Stimulated activated CD4-positive, alpha-beta T cell treated with anti-CD3 and anti-CD28 coated beads, Interleukin-15, amount 100 ng/mL, for 48 hours (primary cell): Measurements from ENCODE around the gene TECPR2.

ENCODE experiments used
- DNase-seq, 2 donors: peaks; one replicate each; pipeline ENCODE4 v3.0.0-alpha.2; 2020; ENCODE audit warnings: low read depth in 2 of 2

The TECPR2 gene

DNA sequence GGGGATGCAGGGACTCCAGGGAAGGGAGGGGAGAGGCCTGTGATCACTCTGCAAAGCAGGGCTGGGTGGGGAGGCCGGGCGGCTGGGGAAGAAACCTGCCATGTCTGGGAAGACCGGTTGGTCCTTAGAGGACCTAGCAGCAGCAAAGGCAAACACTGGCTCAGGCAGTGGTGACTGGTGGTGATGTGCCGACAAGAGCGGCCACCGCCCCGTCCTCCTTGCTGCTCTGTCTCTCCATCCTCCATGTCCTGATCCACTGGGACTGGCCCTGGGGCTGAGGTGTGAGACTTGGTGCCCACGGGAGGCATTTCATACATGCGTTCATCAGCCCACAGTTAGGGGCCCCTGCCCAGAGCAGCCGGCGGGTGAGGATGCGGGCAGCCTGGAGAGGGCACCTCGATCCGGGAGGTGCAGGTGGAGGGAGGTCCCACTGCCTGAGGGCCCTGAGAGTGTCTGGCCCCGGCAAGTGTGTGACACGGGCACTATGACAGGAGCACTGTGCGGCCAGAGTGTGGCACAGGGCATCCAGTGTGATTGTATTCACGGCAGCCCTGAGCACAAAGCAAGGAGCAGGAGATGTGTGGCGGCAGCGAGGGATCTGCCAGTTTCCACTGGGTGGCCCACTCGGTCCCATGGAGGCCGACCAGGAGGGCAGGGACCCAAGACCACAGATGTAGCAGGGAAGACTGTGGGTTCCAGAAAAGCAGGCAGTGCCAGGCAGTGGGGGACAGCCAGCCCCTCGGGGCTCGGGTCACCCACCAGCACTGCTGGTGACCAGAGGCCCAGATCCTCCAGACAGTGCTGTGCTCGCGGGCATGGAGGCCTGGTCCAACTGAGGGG is 133.0 kb downstream of the TECPR2 start:
- no peak for DNase-seq

DNA sequence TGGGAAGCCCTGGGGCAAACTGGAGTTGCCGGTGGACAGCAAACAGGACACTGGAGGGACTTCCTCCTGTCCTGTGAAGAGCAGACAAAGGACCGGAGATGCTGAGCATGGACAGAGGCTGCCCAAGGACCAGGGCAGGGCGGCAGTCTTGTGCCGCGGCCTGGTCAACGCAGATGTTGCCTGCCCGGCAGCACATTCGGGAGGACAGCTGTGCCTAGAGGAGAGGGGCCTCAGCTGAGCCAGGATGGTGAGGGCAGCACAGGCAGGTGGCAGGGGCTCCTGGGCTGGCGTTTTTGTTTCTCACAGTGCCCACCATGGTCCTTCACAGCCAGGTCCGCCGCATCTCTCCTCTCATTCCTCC is 133.6 kb downstream of the TECPR2 start:
- no peak for DNase-seq

DNA sequence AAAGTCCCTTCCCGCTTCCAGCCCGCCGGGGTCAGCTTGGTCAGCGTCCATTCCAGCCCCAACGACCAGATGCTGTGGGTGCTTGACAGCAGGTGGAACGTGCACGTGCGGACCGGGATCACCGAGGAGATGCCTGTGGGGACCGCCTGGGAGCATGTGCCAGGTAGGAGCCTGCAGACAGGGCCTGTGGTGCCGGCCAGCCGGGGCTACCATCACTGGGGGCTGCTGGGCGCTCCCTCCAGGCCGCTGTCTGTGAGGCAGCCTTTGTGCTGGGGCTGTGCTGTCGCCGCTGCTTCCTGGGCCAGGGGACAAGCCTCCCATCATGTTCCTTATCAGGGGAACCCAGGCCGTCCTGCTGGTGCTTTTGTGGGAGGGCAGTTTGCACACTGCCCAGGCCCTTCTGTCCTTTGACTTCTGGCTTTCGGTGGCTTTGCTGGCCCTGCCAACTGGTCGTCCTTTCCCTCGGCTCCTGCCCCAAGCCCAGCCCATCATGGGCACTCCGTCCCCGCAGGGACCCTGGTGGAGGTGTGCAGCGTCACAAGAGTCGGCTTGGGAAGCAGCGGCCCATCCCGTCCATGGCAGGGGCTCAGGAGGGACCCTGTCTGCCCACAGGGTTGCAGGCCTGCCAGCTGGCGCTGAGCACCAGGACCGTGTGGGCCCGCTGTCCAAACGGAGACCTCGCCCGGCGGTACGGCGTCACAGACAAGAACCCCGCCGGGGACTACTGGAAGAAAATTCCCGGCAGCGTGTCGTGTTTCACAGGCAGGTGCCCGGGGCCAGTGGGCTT is 134.4 kb downstream of the TECPR2 start:
- no peak for DNase-seq

DNA sequence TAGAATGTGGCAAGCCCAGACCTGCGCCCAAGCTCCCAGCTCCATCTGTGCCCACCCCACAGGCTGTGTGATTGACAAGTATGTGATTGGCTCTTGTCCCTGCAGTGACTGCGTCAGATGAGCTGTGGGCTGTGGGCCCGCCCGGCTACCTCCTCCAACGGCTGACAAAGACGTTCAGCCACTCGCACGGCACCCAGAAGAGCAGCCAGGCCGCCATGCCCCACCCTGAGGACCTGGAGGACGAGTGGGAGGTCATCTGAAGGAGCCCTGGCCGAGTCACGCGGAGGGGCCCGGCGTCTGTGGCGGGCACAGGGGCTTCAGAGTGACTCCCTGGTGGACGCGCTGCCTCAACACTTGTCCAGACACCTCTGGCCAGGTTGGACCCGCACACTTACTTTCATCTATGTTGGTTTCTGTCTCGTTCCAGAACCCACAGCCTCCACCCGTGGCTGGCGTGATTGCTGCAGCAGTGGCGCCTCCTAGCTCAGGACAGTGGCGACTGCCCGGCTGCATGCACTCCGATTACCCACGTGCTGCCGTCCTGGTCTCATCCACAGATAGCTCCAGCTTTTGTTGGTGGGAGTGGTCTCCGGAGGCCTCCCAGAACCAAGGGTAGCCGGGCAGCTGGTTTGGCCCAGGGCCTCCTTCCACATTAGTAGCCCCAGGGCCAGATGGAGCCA is 135.4 kb downstream of the TECPR2 start:
- no peak for DNase-seq

DNA sequence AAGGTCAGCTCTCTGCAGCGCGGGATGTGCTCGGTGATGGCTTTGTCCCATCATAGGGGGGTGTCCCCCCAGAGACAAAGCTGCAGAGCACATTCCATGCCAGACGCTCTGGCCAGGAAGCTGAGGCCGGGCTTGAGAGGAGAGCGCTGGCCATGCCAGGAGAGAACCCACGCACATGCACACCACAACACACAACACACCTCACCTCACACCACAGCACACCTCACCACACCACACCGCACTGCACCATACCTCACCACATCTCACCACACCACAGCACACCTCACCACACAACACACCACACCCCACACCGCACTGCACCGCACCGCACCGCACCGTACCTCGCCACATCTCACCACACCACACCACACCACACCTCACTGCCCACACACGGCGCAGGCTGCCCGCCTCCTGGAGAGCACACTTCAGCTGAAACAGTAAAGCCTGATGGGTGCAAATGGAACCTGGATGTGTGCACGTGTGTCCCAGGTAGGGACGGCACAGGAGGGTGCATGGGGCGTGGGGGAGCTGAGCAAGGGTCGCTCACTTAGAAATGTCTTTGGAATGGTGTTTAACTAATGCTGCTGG is 136.0 kb downstream of the TECPR2 start:
- no peak for DNase-seq

DNA sequence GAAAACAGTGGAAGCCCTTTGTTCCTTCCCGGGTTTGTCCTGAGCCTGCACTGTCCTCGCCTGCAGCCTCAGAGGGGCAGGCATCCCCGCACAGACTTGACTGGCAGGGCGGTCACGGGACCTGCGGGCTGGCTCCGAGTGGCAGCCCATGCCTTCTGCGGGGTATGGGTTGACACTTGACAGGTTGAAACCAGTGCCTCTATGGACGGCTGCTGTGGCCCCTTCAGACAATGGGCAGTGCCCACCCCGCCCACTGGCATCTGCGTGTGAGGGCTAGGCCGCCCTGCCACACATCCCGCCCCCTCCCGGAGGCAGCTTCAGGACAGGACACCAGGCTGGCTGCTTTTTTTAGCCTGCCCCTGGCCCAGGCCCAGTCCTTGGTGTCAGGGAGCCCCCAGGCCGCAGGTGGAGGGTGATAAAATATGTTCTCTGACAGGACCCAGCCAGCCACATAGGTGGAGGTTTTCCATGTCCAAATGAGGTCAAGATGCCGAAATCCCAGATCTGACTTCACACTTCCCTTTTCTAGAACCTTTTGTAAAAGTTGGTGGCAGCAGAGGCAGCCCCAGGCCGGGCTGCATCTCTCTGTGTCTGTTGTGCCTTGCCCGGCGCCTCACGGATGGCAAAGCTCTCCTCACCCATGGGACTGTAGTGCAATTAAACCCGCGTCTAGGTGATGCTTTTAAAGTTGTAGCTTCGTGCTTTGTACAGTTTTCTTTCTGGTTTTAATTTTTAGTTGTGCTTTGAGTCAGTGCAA is 136.8 kb downstream of the TECPR2 start:
- no peak for DNase-seq

DNA sequence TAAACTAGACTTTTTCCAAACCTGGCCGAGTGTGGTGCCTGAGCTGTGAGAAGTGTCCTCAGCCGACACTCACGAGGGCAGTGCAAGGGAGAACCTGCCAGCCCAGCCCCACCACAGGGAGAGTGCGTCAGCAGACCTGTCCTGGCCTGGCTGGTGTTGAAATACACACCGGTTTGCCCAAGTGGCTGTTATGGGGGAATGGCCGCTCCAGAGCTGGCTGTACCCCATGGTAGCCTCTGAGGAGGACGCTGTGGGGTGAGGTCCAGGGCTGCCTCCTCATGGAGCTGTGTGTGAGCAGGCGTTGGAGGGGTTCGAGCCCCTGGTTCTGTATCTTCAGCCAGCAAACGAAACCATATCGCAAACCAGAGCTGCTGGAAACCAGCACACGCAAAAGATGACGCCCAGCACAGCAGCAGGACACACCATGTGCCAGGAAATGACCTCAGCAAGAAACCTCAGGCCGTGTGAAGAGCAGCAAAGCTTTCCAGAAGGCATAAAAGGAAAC is 137.5 kb downstream of the TECPR2 start:
- no peak for DNase-seq

DNA sequence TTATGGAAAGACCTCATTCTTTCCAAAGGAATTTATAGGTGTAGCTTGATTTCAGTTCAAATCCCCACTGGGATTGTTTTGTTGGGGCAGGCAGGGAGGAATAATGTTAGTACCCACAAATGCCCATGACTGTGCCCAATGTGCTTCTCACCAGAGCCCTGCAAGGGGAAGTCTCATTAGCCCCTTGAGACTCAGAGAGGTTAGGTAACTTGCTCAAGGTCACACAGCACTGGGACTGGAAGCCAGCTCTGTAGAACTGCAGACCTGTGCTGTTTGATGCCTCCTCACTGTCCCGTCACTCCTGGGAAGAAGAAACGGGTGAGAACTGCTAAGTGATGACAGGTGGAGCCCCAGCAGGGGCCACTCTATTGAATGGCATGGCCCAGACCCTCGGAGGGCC is 138.0 kb downstream of the TECPR2 start:
- DNase-seq = no peak

DNA sequence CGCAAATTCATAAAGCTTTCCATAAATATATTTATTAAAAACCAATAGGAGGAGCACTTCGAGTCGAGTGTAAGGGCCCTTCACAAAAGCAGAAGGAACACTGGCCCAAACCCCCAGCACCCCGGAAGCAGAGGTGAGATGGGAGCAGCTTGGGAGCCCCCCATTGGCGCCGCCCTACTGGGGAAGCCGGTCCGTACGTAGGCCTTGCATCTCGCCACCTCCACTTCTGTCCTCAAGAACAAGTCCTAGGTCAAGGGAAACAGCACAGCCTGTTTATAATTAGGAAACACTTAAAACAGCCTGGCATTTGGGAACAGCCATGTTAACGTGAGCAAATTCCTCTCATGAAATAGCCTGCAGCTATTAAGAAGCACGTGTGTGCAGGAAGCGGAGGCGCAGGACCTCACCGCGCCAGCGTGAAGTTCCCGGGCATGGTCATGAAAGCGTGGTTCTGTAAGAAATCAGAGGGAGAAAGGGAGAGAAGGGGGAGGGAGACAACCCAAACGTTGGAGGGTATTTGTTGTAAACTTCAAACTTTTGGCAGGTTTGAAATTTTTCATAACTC is 139.1 kb downstream of the TECPR2 start:
- no peak for DNase-seq

DNA sequence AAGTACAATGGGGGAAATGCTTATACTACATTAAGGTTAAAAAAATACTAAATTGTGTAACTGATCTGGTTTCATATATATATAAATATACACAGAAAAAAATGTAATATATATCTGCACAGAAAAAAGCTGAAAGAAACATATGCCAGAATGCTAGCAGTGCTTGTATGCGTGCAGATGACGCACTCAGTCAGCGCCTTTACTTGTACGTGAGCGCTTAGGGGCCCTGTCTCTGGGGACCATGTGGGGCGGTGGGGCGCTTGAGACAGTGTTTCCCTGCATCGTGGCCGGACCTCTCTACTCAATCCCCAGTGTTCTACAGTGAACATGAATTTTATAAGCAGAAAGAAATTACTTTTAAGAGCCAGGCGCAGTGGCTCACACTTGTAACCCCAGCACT is 139.8 kb downstream of the TECPR2 start:
- no peak for DNase-seq

DNA sequence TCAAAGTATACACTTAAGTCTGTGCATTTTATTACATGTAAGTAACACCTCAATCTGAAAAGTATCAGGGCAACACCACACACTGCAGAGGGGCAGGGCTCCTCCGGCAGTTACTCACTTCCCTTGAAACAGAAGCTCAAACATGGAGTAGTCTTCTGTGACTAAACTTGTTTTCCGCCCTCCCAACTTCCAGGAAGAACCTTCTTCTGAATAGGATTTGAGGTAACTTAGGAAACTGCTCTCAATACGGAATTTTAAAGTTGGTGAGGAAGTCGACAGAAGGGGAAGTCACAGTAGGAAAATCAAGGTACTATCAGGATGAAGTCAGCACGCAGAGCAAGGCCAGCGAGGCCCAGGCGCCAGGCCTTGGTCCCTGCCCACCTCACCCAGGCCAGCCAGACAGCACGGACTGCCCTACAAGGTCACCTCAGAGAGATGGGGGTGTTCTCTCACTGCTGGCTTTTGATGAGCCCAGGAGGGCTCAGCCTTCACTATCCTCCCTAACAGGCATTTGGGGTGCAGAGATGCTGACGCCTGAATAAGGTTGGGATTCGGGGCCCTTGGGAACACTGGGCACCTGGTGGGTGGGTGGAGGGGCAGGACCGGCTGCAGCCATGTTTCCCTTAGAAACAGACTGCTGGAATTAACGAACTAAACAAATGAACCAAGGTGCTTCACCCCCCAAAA is 141.0 kb downstream of the TECPR2 start:
- no peak for DNase-seq

DNA sequence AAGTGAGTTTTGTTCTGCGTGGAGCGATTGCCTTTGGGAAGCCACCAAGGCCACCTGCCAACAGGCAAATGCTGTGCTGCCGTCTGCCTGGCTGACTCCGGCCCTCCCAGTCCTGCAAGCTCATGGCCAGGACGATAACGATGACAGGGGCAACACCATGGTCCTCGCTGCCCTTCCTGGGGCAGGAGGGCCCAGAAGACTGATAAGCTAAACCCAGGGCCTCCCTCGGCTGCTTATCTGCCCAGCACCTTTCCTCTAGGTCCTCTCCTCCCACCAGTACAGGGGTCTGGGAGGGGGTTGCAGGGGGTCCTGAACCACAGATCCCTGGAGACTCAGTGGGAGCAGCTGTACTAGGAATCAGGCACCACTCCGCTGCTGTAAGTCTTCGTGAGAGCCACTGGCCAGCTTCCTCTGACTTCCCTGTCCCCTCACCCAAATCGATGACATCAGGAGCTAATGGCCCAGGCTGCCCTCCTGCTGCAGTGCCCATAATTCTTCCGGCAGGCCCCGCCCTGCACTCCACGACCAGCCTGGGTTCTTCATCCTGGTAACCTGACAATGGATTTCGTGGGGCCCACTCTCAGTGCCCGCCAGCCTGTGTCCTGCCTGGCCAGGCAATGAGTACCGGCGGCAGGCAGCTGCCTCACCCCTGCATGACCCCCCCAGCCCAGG is 141.7 kb downstream of the TECPR2 start:
- no peak for DNase-seq

DNA sequence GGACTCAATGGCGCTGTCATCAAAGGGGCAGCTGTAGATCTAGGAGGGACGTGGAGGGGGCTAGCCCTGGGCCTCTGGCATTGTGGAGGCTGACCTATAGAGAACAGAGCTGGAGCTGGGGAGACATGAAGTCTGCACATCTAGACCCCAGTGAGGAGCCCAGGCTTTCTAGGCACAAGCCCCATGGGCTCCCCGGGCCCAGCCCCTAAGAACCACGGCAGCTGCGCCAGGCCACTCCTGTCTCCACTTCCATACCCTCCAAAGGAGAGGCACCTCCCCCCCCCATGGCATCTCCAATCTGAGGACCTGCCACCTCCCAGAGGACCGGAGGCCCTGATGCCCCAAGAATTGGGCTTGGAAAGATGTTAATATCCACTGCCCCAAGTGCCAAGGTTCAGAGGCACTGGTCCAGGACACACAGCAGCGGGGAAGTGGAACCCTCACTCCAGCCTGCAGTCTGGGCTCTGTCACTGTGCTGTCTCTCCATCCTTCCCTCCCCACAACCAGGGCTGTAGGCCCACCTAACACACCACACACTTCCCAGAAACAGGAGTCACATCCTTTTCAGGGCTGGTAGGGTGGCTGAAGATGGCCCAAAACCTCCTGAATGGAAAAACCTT is 142.4 kb downstream of the TECPR2 start:
- DNase-seq = no peak

DNA sequence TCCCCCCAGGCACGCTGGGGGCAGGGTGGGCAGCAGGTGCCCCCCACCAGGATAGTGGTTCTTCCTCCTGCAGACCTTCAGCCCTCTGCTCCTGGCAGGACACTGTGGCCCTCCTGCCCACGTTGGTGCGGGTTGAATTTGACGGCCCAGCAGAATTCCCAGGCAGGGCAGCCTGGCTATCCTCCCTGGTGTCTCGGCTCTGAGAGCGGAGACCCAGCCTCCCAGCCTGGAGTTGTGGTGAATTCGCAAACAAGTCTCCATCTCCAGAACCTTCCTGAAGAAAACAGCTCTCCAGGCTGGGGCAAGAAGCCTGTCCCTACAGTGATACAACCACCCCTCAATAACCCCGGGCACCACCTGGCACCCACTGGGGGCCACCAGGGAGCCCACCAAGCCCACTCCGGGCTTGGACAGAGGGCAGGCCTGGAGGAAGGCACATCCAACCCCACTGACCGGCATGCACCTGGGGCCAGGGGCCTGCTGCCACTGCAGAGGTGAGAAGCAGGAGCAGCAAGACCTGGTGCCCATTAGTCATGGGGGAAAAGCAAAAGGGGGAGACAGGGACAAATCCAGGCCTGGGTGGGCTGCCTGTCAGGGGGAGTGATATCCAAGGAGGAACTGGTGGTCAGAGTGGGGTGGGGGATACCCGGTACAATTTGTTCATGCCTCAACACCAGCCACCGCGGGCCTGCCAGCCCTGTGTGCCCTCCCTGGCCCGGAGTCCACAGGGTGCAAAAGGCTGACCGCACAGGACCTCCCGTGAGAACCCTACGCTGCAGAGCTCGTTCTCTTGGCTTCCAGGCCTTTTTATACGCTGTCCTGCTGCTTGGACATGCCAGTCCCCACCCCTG is 143.3 kb downstream of the TECPR2 start:
- DNase-seq = no peak

DNA sequence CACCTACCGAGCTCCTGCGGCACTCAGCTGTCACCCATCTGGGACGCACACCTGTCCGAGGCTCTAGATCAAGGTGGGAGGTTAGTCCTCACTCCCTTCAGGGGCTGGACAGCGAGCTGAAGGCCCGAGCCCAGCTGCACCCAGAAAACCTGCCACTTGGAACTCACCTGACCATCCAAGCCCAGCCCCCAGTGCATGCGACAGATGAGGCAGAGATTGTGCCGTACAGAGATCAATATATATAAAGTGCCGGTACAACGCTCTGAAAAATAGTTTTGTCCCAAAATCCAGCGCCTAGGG is 143.8 kb downstream of the TECPR2 start:
- DNase-seq = no peak

DNA sequence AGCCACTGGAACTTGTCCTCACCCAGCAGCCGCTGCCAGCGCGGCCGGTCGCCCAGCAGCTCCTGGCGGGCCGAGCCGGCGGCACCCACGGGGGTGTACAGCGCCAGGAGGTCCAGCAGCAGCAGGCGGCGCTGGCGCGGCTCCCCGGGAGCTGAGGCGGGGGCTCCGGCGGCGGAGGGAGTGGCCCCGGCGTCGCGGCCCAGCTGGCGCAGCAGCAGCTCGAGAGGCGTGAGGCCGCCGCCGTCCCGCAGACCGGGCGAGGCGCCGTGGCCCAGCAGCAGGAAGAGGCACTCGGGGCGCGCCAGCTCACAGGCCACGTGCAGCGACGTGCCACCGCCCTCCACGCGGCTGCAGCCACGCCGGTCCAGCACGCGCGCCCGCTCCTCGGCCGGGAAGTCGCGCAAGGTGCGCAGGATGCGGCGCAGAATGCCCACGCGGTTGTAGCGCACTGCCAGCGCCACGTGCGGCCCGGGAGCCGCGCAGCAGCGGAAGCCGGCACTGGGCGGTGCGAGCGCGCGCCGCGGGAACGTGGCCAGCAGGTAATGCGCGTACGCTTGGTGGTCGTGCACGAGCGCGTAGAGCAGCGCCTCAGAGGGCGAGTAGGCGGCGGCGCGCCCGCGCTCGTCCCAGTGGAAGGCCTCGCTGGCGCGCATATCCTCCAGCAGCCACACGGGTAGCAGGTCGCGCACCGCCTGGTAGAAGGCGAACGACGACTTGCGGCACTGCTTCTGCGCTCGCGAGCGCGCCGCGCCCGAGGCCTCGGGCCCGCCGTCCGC is 144.5 kb downstream of the TECPR2 start:
- no peak for DNase-seq

DNA sequence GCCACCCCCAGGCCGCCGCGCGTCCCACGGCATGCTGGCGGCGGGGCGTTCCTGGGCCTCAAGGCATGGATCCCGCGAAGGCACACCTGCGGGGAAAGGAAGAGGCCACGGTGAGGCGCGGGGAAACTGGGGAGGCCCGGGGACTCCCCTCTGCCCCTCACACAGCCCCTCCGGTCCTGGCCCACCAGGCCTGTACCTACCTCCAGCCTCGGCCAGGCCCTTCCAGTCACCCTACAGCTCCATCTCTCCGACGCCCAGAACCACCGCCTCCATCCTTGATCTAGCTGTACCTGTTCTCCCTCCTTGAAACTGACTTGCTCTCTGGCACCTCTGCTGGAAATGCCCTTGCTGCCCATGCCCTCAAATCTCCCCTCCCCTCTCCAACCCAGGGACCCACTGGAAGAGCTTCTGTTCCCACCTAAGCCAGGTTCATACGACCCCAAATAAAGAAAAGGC is 145.1 kb downstream of the TECPR2 start:
- no peak for DNase-seq

DNA sequence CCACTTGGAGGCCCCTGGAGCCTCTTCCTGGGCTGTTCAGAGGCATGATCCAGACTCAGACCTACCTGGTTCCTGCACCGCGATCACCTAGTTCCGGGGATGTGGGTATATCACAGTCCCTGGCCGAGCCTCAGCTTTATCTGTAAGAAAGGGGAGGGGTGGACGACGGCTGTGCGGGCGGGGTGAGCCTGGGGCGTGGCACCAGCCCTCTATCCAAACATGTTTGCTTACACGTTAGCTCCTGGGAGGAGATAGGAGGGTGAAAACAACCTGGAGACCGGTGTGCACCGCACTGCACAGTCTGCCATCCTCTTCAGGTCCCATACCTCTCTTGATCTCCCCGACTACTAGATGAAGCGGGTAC is 145.7 kb downstream of the TECPR2 start:
- DNase-seq = no peak
